HG02973 (cell line): ENCODE data around the gene ALG2.
A peak's percentile ranks its signal among the peaks of the same experiment; 100 is the strongest.

Experiments
- ATAC-seq: cut with Tn5 transposase; IDR thresholded peaks from one replicate; pipeline ENCODE4 v1.9.1; 2021; ENCODE audit warnings: moderate library complexity; ENCODE audit not compliant: unreplicated experiment

The ALG2 gene

DNA sequence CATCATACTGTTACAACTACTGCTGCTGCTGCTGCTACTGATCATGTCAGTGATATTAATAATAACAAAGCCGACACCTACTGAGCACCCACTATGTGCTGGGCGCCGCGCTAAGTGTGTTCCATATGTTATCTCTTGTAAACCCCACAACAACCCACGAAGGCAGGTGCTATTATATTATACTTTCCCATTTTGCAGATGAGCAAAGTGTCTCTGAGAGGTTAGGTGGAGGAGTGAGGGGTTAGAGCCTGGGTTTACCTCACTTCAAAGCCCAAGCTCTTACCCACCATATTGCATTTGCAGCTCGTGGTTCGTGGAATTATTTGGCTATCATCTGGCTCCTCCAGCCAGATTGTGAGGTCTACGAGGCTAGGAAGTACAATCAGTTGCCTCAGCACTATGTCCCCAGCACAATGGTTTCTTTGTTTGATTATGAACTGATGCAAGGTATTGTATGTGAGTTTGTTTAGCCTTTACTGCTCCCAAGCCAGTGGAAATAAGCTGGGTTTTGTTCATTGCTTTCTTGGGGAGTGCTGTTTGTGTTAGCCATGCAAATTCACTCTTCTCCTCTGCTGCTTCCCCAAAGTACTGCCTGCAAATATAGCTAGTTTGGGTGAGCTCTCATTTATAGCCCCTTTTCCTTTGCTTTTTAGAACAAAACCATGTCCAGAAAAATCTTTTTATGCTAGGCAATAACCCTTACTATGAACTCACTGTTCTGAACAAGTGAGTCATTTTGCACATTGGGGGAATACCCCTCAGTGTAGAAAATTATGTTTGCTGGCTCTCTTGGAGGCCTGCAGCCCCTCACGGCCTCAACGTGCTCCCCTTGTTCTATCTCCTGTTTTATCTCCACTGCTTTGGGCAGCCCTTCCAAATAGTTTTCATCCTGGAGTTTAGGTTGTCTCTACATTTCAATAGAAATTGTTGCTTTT is 47.9 kb downstream of the ALG2 start:
- peak; percentile 70 for ATAC-seq

DNA sequence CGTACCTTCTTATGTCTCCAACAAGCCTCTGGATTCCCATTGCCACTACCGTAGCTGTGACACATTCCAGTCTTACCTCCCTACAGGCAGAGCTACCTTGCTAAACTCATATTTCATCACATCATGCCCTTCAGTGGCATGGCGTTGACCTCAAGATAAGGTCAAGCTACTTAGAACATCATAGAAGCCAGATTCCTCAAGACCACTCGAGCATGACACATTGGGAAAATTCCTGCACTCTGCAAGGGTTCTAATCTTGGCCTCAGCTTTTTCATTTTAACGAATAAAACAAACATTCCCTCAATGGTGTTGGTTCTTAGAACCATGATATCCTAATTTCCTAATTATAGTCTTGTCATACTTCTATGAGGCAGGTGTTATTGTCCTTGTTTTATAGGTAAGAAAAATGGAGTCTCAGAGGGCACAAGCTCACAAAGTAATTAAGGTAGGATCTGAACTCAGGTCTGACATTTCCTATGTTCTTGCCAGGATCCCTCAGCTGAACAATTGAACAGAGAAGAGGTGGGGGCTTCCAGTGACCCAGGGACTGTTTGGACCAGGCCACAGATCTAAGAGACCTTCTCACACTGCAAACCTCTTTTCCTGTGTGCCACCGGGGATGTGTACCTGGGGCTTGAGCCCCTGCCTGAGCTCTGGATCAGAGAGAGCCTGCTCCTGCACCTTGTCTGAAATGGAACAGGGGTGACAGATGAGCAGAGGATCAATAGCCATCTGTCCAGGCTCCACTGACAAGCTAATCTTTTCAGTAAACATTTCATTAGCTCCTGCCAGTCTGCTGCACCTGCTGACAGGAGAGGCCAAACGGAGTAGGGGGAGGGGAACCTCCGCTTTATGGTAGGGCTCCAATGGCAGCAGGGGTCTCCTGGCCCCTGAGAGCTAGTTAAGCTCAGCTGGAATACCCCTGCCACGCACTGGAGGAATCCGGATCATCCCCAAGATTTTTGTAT is 49.3 kb downstream of the ALG2 start:
- ATAC-seq: no peak

DNA sequence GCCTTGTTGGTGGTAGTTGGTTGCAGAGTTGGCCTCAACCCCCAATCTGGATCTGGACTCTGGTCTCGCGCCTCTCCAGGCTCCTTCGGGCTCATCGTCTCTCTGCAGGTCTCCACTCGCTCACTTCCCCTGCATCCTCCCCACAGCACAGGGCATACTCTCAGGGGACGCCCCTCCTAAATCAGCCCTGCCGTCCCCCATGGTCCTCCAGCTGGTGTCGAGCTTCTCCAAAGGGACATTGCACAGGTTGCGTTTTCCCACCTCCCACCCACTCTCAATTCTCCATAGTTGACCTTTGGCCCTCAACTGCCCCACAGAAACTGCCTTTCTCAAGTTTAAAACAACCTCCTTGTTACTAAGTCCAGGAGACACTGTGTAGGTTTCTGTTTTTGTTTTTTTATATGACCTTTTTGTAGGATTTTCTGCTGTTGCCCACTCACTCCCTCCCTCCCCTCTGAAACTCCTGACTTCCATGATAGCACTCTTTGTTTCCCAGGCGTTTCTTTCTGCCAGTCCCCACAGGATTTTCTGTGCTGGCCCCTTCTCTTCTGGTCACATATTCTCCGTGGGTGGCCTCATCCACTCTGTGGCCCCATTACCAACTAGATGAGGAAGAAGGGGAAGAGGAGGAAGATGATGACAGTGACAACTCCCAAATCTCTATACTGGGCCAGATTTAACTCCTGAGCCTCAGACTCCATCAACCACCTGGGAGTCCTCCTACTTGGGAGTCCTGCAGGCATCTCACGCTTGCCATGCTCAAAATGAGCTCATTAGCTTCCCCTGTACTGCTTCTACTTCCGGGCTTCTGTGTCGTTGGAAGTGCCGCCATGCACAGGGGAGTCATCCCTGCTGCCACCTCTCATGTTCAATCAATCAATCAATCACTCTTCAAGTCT is 50.3 kb downstream of the ALG2 start:
- no peak for ATAC-seq

DNA sequence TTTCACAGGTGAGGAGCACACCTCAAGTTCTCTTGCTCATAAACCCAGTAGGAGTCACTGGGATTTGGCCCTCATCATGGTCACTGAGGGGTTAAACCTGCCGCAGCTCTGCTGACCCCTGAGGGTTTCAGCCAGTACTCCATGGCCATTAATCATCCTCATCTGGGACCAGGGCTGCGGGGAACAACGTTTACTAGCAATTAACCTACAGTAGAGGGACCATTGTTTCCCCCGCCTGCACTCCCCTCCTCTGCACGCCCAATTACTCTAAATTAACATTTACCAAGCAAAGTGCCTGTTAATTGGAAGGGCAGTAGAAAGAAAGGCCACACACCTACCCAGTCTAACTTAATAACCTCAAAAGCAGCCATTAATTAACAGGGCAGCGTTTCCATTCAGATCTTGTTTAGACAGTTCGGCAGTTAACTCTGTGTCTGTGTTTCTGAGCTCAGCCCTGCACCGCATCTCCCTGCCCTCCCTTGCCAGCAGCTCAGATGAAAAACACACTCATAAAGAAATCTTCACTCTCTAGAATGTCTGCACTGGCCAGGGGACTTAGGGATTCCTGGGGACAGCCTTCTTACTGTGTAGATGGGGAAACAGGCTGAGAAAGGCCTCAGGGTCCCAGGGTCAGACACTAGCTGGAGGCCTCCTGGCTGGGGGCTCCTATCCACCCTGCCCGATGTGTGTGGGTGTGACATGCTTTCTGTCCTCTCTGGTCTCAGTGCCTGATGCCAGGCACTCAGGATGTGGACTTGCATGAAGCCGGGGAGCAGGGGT is 51.6 kb downstream of the ALG2 start:
- ATAC-seq: no peak

DNA sequence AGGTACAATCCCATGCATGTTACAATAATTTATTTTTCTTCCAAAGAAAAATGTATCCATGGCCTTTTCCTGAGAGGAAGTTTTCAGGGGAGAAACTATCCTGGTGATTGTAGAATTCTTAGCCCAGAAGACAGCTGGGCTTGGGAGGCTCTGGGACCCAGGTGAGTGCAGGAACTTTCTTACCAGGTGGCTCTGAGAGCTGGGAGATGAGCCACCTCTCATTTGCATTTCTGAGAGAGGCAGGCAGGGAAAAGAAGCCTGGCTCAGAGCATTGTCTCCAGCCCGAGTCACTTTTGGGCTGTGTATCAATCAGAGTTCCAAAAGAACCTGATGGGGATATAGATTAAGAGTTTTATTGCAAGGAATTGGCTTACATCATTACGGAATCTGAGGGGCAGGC is 52.7 kb downstream of the ALG2 start:
- no peak for ATAC-seq

DNA sequence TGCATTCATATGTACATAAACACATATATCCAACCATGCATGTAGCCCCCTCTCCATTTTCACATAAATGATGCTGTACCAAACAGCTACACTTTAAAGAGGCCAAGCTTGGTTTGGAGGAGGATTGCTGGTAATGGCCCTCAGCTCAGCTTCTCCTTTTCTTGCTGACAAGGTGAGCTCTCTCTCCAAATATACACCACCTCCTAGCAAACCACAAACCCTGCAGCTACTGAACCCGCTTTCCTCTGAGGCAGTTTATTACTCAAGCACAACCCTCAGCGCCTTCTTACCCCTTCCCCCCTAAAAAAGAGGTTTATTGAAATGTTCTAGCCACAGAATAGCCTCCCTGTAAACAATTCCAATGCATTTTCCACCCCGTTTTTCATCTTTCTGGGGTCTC is 54.0 kb downstream of the ALG2 start:
- ATAC-seq: no peak

DNA sequence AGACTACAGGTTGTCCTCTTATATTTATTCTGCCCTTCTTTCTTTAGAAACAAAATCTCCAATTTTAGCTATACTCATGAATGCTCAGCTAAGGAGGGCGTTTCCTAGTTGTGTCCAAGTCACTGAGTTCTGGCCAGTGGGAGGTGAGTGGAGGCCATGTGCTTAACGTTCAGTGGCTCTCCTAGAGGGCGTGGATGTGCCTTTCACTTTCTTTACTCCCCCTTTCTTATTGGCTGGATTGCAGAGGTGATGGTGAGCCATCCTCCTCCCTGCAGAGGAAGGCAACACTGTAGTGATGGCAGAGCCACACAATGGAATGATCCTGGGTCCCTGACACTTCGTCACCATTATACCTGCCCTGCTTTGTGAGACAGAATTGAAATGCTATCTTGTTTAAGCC is 54.6 kb downstream of the ALG2 start:
- ATAC-seq: no peak
